NCI-H128 (cell line): Measurements from ENCODE around the gene FOCAD.
A peak's percentile ranks its signal among the peaks of the same experiment; 100 is the strongest.
"Not testable (repeated sequence)": the region's sequence is repeated elsewhere in the genome, so short reads cannot be mapped to it uniquely, and the experiment has no call there.

Source experiments
- DNase-seq: peaks from one replicate; lab custom pipeline; 2025; ENCODE audit not compliant: unreplicated experiment; lab: John Stamatoyannopoulos, UW

The FOCAD gene

GRCh38 chr9:20948703-20949102 lies 264.6 kb downstream of the FOCAD start:
- no peak for DNase-seq

GRCh38 chr9:20950707-20951106 lies 266.6 kb downstream of the FOCAD start:
- no peak for DNase-seq

DNA sequence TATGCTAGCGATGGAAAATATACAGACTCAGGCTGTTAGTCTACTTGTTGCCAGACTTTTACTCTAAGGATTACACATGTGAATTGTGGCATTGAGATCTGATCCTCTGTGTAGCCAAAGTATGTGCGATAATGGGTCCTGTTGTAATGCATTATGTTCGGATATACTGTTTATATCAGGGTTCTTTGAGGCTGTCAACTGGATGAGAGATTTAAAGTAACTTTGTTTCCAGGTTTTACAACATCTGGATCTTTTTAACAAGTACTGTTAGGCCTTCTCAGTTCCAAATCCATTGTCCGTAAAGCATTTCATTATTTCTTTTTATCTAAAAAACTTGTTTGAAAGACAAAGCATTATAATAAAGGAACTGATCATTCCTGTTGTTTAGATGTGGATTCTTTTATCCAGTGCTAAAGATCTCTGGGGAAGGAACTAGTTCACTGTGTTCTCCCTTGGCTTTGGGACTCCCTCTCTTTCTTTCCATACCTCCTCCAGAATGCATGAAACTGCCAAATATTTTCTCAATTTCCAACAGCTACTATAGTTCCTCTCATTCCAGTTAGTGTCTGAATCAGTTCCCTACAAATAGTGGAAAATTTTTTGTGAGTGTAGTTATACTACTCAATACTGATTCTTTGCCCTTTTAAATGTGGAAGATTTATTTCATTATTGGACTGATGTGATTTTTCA lies 278.6 kb downstream of the FOCAD start:
- no peak for DNase-seq

- DNase-seq = no peak
Measured at GRCh38 chr9:20972684-20973083, 288.6 kb downstream of the FOCAD start.

DNA sequence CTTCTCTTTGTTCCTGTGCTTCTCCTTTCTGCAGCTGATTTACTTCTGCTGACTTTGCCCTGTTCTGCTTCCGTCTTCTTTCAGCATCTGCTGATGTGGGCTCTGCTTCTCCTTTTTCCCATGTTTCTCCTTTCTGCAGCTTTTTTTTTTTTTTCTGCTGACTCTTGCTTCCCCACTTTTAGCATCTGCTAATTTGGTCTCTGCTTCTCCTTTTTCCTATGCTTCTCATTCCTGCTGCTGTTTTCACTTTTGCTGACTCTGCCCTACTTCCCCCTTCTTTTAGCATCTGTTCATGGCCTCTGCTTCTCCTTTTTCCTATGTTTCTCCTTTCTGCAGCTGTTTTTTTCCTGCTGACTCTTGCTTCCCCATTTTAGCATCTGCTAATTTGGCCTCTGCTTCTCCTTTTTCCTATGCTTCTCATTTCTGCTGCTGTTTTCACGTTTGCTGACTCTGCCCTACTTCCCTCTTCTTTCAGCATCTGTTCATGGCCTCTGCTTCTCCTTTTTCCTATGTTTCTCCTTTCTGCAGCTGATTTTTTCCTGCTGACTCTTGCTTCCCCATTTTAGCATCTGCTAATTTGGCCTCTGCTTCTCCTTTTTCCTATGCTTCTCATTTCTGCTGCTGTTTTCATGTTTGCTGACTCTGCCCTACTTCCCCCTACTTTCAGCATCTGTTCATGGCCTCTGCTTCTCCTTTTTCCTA lies 289.3 kb downstream of the FOCAD start:
- not testable (repeated sequence) for DNase-seq

GRCh38 chr9:20974191-20974938 lies 290.3 kb downstream of the FOCAD start:
- DNase-seq = not testable (repeated sequence)

GRCh38 chr9:20978249-20978648 lies 294.2 kb downstream of the FOCAD start:
- DNase-seq = no peak

DNA sequence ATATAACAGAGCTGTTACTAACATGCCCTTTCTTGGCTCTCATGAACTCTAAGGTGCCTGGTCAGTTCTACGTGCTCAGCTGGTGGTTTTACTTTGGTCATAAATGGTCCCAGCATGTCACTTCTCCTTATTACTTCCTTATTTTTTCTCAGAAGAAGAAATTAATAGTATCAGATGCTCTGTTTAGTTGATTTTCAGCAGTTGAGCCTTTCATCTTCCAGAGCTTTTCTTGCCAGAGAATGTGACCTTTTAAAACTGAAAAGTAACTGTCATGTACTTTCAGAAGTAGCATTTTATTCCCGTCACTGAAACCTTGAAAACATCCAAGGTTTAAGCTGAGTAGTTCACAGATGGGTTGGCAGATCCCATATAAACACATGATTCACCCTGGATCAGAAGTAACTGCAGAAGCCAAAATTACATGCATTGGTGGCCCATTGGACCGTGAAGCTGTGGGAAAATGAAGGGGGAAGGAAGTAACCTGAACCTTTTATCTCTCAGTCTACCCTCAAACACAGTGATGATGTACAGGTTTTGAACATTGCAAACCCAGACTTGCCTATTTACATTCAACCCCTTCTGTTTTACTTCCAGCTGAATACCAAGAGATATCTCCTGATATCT lies 296.9 kb downstream of the FOCAD start:
- DNase-seq = no peak

GRCh38 chr9:20981486-20981885 lies 297.4 kb downstream of the FOCAD start:
- DNase-seq = no peak

DNA sequence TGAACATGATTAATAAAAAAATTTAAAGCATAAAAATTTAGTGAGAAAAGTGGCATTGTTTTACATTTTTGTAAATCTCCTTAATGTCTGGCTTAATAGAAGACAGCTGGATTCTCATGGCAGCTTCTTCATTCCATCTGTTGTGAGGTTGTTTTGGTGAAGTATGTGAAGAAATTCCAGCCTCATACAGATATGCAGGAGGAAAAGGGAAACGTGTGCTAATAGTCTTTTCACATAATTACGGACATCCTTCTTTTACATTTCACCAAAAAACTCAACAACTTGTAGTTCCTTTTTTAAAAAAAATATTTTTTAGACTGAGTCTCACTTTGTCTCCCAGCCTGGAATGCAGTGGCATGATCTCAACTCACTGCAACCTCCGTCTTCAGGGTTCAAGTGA lies 300.4 kb downstream of the FOCAD start:
- no peak for DNase-seq

- no peak for DNase-seq
Measured at GRCh38 chr9:20985851-20986600, 302.0 kb downstream of the FOCAD start.

- no peak for DNase-seq
Measured at GRCh38 chr9:20987521-20987920, 303.5 kb downstream of the FOCAD start.

DNA sequence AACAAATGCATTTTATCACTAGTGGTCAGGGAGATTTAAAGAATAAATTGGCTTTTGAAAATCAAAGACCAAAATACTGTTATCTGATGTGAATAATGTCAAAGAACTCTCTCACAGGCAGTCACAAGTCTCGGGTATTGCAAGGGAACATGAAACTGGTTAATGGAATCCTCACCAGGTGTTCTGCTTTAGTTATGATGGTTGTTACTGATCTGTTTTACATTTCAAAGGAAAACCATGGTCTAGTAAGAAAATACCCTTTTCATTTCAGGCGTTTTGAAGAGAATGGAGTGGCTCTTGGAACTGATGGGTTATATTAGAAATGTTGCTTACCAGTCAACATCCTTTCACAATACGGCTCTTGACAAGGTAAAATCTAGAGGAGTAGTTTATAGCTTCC lies 304.0 kb downstream of the FOCAD start:
- peak; percentile 63 for DNase-seq

- DNase-seq = no peak
Measured at GRCh38 chr9:20988671-20989315, 304.7 kb downstream of the FOCAD start.

DNA sequence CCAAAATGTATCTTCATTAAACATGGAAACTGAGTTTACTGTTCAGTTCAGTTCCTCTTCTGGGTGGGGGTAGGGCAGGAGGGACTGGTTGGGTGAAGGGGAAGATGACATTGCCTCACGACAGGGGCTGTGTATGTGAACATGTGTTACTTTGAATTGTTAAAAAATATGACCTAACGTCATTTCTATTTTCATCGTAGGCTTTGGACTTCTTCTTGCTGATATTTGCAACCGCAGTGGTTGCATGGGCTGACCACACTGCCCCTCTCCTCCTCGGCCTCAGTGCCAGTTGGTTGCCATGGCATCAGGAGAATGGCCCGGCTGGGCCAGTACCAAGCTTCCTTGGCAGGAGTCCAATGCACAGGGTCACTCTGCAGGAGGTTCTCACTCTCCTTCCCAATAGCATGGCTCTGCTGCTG lies 305.9 kb downstream of the FOCAD start:
- no peak for DNase-seq

- DNase-seq = no peak
Measured at GRCh38 chr9:20990867-20991266, 306.8 kb downstream of the FOCAD start.

- no peak for DNase-seq
Measured at GRCh38 chr9:20994486-20994885, 310.4 kb downstream of the FOCAD start.

DNA sequence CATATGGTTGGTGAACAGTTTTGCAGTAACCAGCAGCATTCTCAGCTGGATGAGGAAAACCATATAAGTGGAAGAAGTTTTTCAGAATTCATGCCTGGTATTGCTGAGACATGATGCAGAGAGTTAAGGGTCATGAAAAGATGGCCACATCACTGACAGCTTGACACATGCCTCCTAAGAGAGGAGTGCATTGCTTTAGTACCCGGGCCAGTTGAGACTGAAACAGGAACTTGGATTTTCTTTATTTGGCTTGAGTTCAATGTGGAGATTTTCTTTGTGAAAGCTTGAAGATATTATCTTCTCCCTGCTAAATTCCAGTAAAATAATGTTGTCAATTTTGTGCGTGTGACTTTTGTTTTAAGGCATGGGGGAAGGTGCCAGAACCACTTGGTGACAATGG lies 311.6 kb downstream of the FOCAD start:
- no peak for DNase-seq

- no peak for DNase-seq
Measured at GRCh38 chr9:20996809-20997208, 312.8 kb downstream of the FOCAD start.

- no peak for DNase-seq
Measured at GRCh38 chr9:20997503-20998076, 313.5 kb downstream of the FOCAD start.
